ENCODE results near the gene SHMT2. TPM values are rescaled to one million over a fixed set of nuclear protein-coding genes. Genes with fewer than 3 reads are reported as not detected.

Gene SHMT2
- total RNA-seq, 1 experiment from 2014 or later, result 421 TPM

DNA sequence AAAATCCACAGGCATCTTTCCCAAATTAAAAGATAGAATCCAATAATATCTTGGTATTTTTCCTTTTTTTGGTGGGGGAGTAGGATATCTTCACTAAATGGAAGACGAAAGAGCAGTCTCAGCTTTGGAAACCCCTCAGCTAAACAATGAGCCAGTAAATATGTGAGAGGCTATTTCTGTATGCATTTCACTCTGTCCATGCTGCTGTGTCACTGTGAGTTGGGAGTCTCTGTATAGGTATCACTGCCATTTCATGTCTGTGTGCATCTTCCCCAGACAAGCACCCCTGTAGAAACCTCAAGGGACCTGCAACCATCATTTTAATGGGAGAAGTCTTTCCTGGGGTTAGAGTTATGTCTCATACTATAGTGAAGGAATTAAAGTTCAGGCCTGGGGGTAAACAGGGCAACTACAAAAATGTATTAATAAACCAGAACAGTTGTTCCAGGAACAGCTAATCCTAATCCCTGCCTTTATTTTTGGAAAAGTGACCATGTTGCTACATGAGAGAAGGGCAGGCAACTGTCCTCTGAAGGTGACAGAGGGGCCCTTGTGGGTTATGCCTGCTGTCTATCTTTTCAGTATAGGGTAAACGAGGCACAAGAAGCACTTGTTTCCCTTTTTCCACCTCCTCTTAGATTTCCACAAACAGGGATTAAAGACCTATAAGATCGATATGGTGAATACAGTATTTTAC lies 32.8 kb downstream of the SHMT2 start:
- TF ChIP-seq, protein P1, sequence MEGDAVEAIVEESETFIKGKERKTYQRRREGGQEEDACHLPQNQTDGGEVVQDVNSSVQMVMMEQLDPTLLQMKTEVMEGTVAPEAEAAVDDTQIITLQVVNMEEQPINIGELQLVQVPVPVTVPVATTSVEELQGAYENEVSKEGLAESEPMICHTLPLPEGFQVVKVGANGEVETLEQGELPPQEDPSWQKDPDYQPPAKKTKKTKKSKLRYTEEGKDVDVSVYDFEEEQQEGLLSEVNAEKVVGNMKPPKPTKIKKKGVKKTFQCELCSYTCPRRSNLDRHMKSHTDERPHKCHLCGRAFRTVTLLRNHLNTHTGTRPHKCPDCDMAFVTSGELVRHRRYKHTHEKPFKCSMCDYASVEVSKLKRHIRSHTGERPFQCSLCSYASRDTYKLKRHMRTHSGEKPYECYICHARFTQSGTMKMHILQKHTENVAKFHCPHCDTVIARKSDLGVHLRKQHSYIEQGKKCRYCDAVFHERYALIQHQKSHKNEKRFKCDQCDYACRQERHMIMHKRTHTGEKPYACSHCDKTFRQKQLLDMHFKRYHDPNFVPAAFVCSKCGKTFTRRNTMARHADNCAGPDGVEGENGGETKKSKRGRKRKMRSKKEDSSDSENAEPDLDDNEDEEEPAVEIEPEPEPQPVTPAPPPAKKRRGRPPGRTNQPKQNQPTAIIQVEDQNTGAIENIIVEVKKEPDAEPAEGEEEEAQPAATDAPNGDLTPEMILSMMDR (IDR thresholded peaks at IDR 0.05; ENCODE audit: unreplicated experiment), result no peak
- intact Hi-C loops (cut with micrococcal nuclease), result loop anchor here (5.0 kb wide), 1 partner anchor 45 kb away; no protein-coding TSS in a partner anchor
- POLR2A ChIA-PET, result no interaction called here

DNA sequence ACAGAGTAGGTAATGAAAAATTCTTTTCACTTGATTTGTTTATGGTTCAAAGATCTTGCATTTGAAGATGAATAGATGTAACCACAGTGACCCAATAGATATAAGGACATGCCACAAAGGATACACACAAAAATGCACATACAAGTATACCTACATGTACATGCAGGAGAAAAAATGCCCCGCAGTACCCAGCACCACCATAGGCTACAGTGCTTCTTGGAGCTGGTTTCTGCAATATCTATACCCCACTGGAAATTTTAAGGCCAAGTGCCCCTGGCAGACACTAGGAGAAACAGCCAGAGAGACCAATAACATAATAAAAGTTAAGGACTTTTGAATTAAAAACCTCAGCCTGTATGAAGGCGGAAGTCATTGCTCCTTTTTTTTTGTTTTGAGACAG lies 33.6 kb downstream of the SHMT2 start:
- ChIA-PET POLR2A (no interaction called here), CTCF (interaction anchor here (0.5 to 13.7 kb wide), 13 partner anchors 10 to 299 kb away, joined by 3 to 139 read pairs (median 4); partner anchors contain the start of genes INHBE, SHMT2 and STAC3)
- Mint-ChIP-seq H3K36me3 (ENCODE audit: insufficient read depth, unreplicated experiment) (peaks cover 62% of the 10 kb centered on the region), H3K9me3 (ENCODE audit: unreplicated experiment) (no peaks in the 10 kb centered on the region), H3K4me3 (ENCODE audit: unreplicated experiment) (no peak overlapping the region), H3K27ac (ENCODE audit: low read depth, unreplicated experiment) (no peak overlapping the region), H3K4me1 (ENCODE audit: insufficient read depth, unreplicated experiment) (no peaks in the 10 kb centered on the region), H3K27me3 (ENCODE audit: insufficient read depth, unreplicated experiment) (no peaks in the 10 kb centered on the region)
- BruUV-seq (replicated peaks), result no TSS peak
- TF ChIP-seq, protein P1 (IDR thresholded peaks at IDR 0.05; ENCODE audit: unreplicated experiment), result no peak
- intact Hi-C loops (cut with micrococcal nuclease), result loop anchor here (1.0 to 5.0 kb wide), 2 partner anchors 44 to 190 kb away; no protein-coding TSS in a partner anchor
- DNase-seq (ENCODE audit: unreplicated experiment), result no peak

More for the DNA sequence above, 32.8 kb downstream of the SHMT2 start:
- H3K27ac Mint-ChIP-seq (ENCODE audit: low read depth, unreplicated experiment), result no peak overlapping the region
- H3K4me1 Mint-ChIP-seq (ENCODE audit: insufficient read depth, unreplicated experiment), result no peaks in the 10 kb centered on the region
- H3K4me3 Mint-ChIP-seq (ENCODE audit: unreplicated experiment), result no peak overlapping the region
- DNase-seq (ENCODE audit: unreplicated experiment), result no peak
- peaks cover 61% of the 10 kb centered on the region for H3K36me3 Mint-ChIP-seq (ENCODE audit: insufficient read depth, unreplicated experiment)
- BruUV-seq (replicated peaks), result no TSS peak
- CTCF ChIA-PET, result interaction anchor here (0.7 to 13.7 kb wide), 9 partner anchors 11 to 192 kb away, joined by 3 to 139 read pairs (median 5); partner anchors contain the start of genes INHBE and STAC3
- no peaks in the 10 kb centered on the region for H3K27me3 Mint-ChIP-seq (ENCODE audit: insufficient read depth, unreplicated experiment)
- H3K9me3 Mint-ChIP-seq (ENCODE audit: unreplicated experiment), result no peaks in the 10 kb centered on the region

DNA sequence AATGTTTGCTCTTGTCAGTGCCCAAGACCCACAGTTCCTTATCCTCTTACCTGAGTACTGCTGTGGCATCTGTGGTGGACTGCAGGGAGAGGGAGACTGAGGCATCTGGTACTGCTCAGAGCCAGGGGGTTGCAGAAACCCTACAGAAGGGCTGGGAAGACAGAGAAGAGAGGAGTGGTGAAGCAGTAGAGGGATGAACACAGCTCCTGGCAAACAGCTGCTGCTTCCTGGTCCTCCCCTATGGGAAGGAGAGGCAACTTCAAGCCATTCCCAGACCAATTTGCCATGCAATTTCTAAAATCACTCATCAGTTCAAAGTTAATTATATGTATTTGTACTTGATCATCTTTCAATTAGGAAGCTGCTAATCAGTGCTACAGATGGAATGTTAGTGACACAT lies 37.2 kb downstream of the SHMT2 start:
- H3K4me3 Mint-ChIP-seq (ENCODE audit: unreplicated experiment), result no peak overlapping the region
- BruUV-seq (replicated peaks), result no TSS peak
- H3K9me3 Mint-ChIP-seq (ENCODE audit: unreplicated experiment), result no peaks in the 10 kb centered on the region
- TF ChIP-seq, protein P1 (IDR thresholded peaks at IDR 0.05; ENCODE audit: unreplicated experiment), result no peak
- no peak overlapping the region for H3K27ac Mint-ChIP-seq (ENCODE audit: low read depth, unreplicated experiment)
- no peaks in the 10 kb centered on the region for H3K4me1 Mint-ChIP-seq (ENCODE audit: insufficient read depth, unreplicated experiment)
- DNase-seq (ENCODE audit: unreplicated experiment), result no peak
- ChIA-PET POLR2A (interaction anchor here (0.6 kb wide), 1 partner anchor 196 kb away, joined by 4 read pairs; no protein-coding TSS in a partner anchor), CTCF (interaction anchor here (13.7 kb wide), 1 partner anchor 188 kb away, joined by 139 read pairs; the partner anchor contains the start of gene INHBE)
- intact Hi-C loops (cut with micrococcal nuclease), result no loop called here
- H3K36me3 Mint-ChIP-seq (ENCODE audit: insufficient read depth, unreplicated experiment), result peaks cover 79% of the 10 kb centered on the region
- no peaks in the 10 kb centered on the region for H3K27me3 Mint-ChIP-seq (ENCODE audit: insufficient read depth, unreplicated experiment)

DNA sequence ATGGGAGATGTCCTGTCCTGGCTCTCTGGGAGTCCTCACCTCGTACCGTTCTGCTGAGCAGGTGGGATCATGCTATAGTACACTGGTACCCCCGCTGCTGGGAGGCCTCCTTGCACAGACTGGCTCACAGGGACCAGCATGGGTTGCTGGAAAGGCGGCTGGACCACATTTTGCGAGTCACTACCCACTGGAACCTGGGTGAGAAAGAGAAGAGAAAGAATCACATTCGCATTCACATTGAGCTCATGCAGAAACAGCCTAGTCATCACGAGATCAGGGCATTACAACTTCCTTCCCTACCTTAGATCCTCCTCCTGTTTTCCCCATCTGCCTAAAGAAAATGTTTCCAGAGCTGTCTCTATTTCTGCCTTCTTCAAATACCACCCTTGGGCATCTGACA lies 38.8 kb downstream of the SHMT2 start:
- Mint-ChIP-seq H3K4me1 (ENCODE audit: insufficient read depth, unreplicated experiment) (no peaks in the 10 kb centered on the region), H3K4me3 (ENCODE audit: unreplicated experiment) (no peak overlapping the region), H3K36me3 (ENCODE audit: insufficient read depth, unreplicated experiment) (peaks cover 87% of the 10 kb centered on the region), H3K27me3 (ENCODE audit: insufficient read depth, unreplicated experiment) (no peaks in the 10 kb centered on the region), H3K9me3 (ENCODE audit: unreplicated experiment) (no peaks in the 10 kb centered on the region), H3K27ac (ENCODE audit: low read depth, unreplicated experiment) (no peak overlapping the region)
- TF ChIP-seq, protein P1 (IDR thresholded peaks at IDR 0.05; ENCODE audit: unreplicated experiment), result no peak
- no peak for DNase-seq (ENCODE audit: unreplicated experiment)
- no TSS peak for BruUV-seq (replicated peaks)
- CTCF ChIA-PET, result interaction anchor here (0.6 kb wide), 1 partner anchor 695 kb away, joined by 4 read pairs; no protein-coding TSS in a partner anchor
- POLR2A ChIA-PET, result no interaction called here
- intact Hi-C loops (cut with micrococcal nuclease), result no loop called here
